ENCODE data around the gene PLEKHB1.
A peak's percentile ranks its signal among the peaks of the same experiment; 100 is the strongest.
"Not testable (repeated sequence)": the region's sequence is repeated elsewhere in the genome, so short reads cannot be mapped to it uniquely, and the experiment has no call there.

Gene PLEKHB1

GRCh38 chr11:73648571-73649046, 2.2 kb downstream of the PLEKHB1 start:
- no peak for DNase-seq

- no peak for DNase-seq
Observed at GRCh38 chr11:73649206-73649605, 2.8 kb downstream of the PLEKHB1 start.

GRCh38 chr11:73650400-73650799, 4.0 kb downstream of the PLEKHB1 start:
- DNase-seq, result no peak

- DNase-seq, result no peak
Observed at GRCh38 chr11:73651252-73651651, 4.9 kb downstream of the PLEKHB1 start.

GRCh38 chr11:73651661-73652045, 5.3 kb downstream of the PLEKHB1 start:
- no peak for DNase-seq

- DNase-seq, result peak; percentile 44
Observed at GRCh38 chr11:73652046-73652730, 5.8 kb downstream of the PLEKHB1 start.

- no peak for DNase-seq
Observed at GRCh38 chr11:73652856-73653559, 6.6 kb downstream of the PLEKHB1 start.

GRCh38 chr11:73653996-73654395, 7.6 kb downstream of the PLEKHB1 start:
- no peak for DNase-seq

- no peak for DNase-seq
Observed at GRCh38 chr11:73654482-73655021, 8.2 kb downstream of the PLEKHB1 start.

- DNase-seq, result no peak
Observed at GRCh38 chr11:73655686-73656085, 9.3 kb downstream of the PLEKHB1 start.

- no peak for DNase-seq
Observed at GRCh38 chr11:73656985-73657384, 10.6 kb downstream of the PLEKHB1 start.

GRCh38 chr11:73659961-73660360, 13.6 kb downstream of the PLEKHB1 start:
- DNase-seq, result no peak

- no peak for DNase-seq
Observed at GRCh38 chr11:73660497-73661034, 14.2 kb downstream of the PLEKHB1 start.

- DNase-seq, result no peak
Observed at GRCh38 chr11:73661035-73661628, 14.8 kb downstream of the PLEKHB1 start.

GRCh38 chr11:73662445-73663157, 16.2 kb downstream of the PLEKHB1 start:
- no peak for DNase-seq

- no peak for DNase-seq
Observed at GRCh38 chr11:73663604-73664495, 17.5 kb downstream of the PLEKHB1 start.

- no peak for DNase-seq
Observed at GRCh38 chr11:73664877-73665276, 18.5 kb downstream of the PLEKHB1 start.

GRCh38 chr11:73667891-73668290, 21.5 kb downstream of the PLEKHB1 start:
- DNase-seq, result no peak

- DNase-seq, result no peak
Observed at GRCh38 chr11:73670808-73671207, 24.4 kb downstream of the PLEKHB1 start.

GRCh38 chr11:73671701-73672100, 25.3 kb downstream of the PLEKHB1 start:
- DNase-seq, result no peak

GRCh38 chr11:73676552-73676951, 30.2 kb downstream of the PLEKHB1 start:
- not testable (repeated sequence) for DNase-seq

GRCh38 chr11:73680687-73681086, 34.3 kb downstream of the PLEKHB1 start:
- DNase-seq, result no peak

Measured in DMS79 treated with DMSO at 0.1 percent for 48 hours (cell line).